Dermis blood vessel endothelial cell (primary cell): ENCODE measurements around the gene PPP3R1. TPM values are rescaled to one million over a fixed set of nuclear protein-coding genes. Genes with fewer than 3 reads are reported as not detected.
"Not testable (repeated sequence)": the region's sequence is repeated elsewhere in the genome, so short reads cannot be mapped to it uniquely, and the experiment has no call there.

Source experiments
- DNase-seq: peaks from one replicate; pipeline ENCODE4 v3.0.0; 2010
- total RNA-seq: library from RNA; depleted of rRNA; stranded (reverse); fragments of >200 nt; gene quantifications from 2 replicates; pipeline ENCODE4 v1.2.3, GENCODE V29; 2014

The PPP3R1 gene
- total RNA-seq, 1 donor from 2014 or later = 19.4 TPM

GRCh38 chr2:68185541-68186164 is 66.7 kb downstream of the PPP3R1 start:
- peak; percentile 60 for DNase-seq

GRCh38 chr2:68182902-68183301 is 69.4 kb downstream of the PPP3R1 start:
- no peak for DNase-seq

GRCh38 chr2:68178954-68179627 is 73.2 kb downstream of the PPP3R1 start:
- DNase-seq = no peak

GRCh38 chr2:68178432-68178831 is 73.9 kb downstream of the PPP3R1 start:
- DNase-seq = no peak

GRCh38 chr2:68177541-68177940 is 74.8 kb downstream of the PPP3R1 start:
- DNase-seq = no peak

GRCh38 chr2:68176657-68177056 is 75.7 kb downstream of the PPP3R1 start:
- DNase-seq = no peak

- not testable (repeated sequence) for DNase-seq
These were observed 77.1 kb downstream of the PPP3R1 start for GRCh38 chr2:68175210-68175609.

- no peak for DNase-seq
These were observed 79.2 kb downstream of the PPP3R1 start for GRCh38 chr2:68172990-68173700.

- DNase-seq = no peak
These were observed 79.8 kb downstream of the PPP3R1 start for GRCh38 chr2:68172521-68172920.

- DNase-seq = no peak
These were observed 80.6 kb downstream of the PPP3R1 start for GRCh38 chr2:68171684-68172083.

GRCh38 chr2:68171146-68171545 is 81.2 kb downstream of the PPP3R1 start:
- DNase-seq = no peak

- DNase-seq = no peak
These were observed 83.0 kb downstream of the PPP3R1 start for GRCh38 chr2:68169308-68169707.

GRCh38 chr2:68167186-68167585 is 85.1 kb downstream of the PPP3R1 start:
- no peak for DNase-seq

GRCh38 chr2:68163641-68164040 is 88.7 kb downstream of the PPP3R1 start:
- DNase-seq = no peak

GRCh38 chr2:68158134-68158447 is 94.2 kb downstream of the PPP3R1 start:
- DNase-seq = no peak

- DNase-seq = peak; percentile 97
These were observed 94.8 kb downstream of the PPP3R1 start, which contains the start of gene PNO1 for GRCh38 chr2:68157402-68158133. Gene PNO1, plus strand, starts transcription at chr2:68157888. Its CDS starts 47 bp downstream, at chr2:68157935.

- DNase-seq = no peak
These were observed 95.3 kb downstream of the PPP3R1 start for GRCh38 chr2:68157002-68157401.

GRCh38 chr2:68156419-68156818 is 95.9 kb downstream of the PPP3R1 start:
- DNase-seq = no peak

GRCh38 chr2:68155618-68156017 is 96.7 kb downstream of the PPP3R1 start:
- DNase-seq = no peak

- DNase-seq = peak; percentile 27
These were observed 99.5 kb downstream of the PPP3R1 start for GRCh38 chr2:68152681-68153347.

GRCh38 chr2:68151037-68151436 is 101.3 kb downstream of the PPP3R1 start:
- DNase-seq = peak; percentile 57

GRCh38 chr2:68141875-68142274 is 110.5 kb downstream of the PPP3R1 start:
- no peak for DNase-seq
